Measurements from ENCODE around the gene TRRAP. TPM values are rescaled to one million over a fixed set of nuclear protein-coding genes. Genes with fewer than 3 reads are reported as not detected.

The TRRAP gene
- total and polyA plus RNA-seq, 2 of the 8 experiments (the other 6 are each of a cell fraction or from before 2014, with no cell fraction given) = 21.7 to 48.6 TPM

DNA sequence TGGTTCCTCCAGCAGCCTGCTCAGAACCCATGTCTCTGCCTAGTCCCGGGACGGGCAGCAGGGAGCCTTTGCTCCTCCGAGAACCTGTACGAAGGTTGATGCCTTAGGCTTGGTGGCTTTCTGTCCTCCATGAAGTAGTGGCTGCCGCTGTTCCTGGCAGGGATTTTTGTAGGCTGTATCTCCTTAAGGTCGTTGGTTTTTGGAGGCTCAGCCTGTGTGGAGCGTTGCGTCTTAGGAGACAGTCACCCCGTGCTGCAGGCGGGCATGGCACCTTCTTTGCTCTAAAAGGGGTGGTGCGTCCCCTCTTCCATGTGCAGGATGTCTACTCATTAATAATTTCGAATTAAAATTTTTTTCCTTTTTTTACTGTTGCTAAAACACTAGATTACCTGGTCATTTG lies 92.5 kb downstream of the TRRAP start:
- H3K23me2 ChIP-seq (ENCODE audit: low read depth, low read length) = no peaks in the 10 kb centered on the region
- H2AK5ac ChIP-seq (ENCODE audit: low read depth, low read length) = no peak overlapping the region
- 88% methylated on average over 12 of the region's 12 CpGs; no CpG with 5 or more reads in 1 of the 2 experiments for WGBS, 2 experiments (ENCODE audit: extremely low coverage in 1 of 2, insufficient coverage in 1 of 2, insufficient read length in 1 of 2, insufficient replicate concordance in 2 of 2, low coverage in 1 of 2, low lambda C conversion rate in 2 of 2, missing lambda C conversion rate in 1 of 2)
- no peaks in the 10 kb centered on the region for H3K9me3 ChIP-seq (ENCODE audit: insufficient read depth in 2 of 2, low read depth in 1 of 2, low read length in 1 of 2)
- no peak for DNase-seq (ENCODE audit: low read depth in 1 of 2, low spot score in 2 of 2)
- H3K27ac ChIP-seq (ENCODE audit: low read depth, low read length) = no peak overlapping the region
- no peak overlapping the region for H3K4me3 ChIP-seq (ENCODE audit: extremely low read depth in 1 of 4, insufficient read depth in 2 of 4, low read depth in 3 of 4, low read length in 4 of 4)
- H3K23ac ChIP-seq (ENCODE audit: insufficient read length) = no peak overlapping the region
- H4K5ac ChIP-seq (ENCODE audit: insufficient read length, low read depth, low read length) = no peak overlapping the region
- no peak overlapping the region for H2BK12ac ChIP-seq (ENCODE audit: low read depth, low read length)
- H3K14ac ChIP-seq (ENCODE audit: insufficient read length) = no peak overlapping the region
- no peaks in the 10 kb centered on the region for H3K4me1 ChIP-seq (replicated peaks in 1 of 4; ENCODE audit: control insufficient read depth in 3 of 4, insufficient read depth in 4 of 4, low read length in 3 of 4)
- H3K4ac ChIP-seq (replicated peaks; ENCODE audit: insufficient read length, low read depth, low read length) = no peak overlapping the region
- H4K91ac ChIP-seq (replicated peaks; ENCODE audit: insufficient read length, low read length) = no peak overlapping the region
- H3K36me3 ChIP-seq (ENCODE audit: control insufficient read depth in 2 of 4, insufficient read depth in 4 of 4, low read length in 3 of 4) = peaks cover 31 to 63% (median 57%) of the 10 kb centered on the region in 4 experiments
- H2AFZ ChIP-seq (ENCODE audit: low read length) = no peak overlapping the region
- no peak overlapping the region for H2BK5ac ChIP-seq (ENCODE audit: low read depth, low read length)
- H3K79me1 ChIP-seq (ENCODE audit: low read depth, low read length) = no peaks in the 10 kb centered on the region
- ChIA-PET POLR2A (ENCODE audit: partially characterized antibody) (no interaction called here), CTCF (ENCODE audit: partially characterized antibody) (no interaction called here)
- H2BK15ac ChIP-seq (ENCODE audit: low read length) = no peak overlapping the region
- H4K8ac ChIP-seq (ENCODE audit: extremely low read depth, insufficient read depth, low read length) = no peak overlapping the region
- no peak overlapping the region for H2BK20ac ChIP-seq (ENCODE audit: low read length)
- H3K18ac ChIP-seq (ENCODE audit: extremely low read depth, low read length) = no peak overlapping the region
- no peaks in the 10 kb centered on the region for H3K27me3 ChIP-seq (replicated peaks in 1 of 4; ENCODE audit: control insufficient read depth in 3 of 4, extremely low read depth in 1 of 4, insufficient read depth in 3 of 4, low read length in 3 of 4)
- no peak overlapping the region for H3K4me2 ChIP-seq (ENCODE audit: insufficient read depth in 1 of 2, low read depth in 2 of 2, low read length in 2 of 2)
- peaks cover 4 to 11% of the 10 kb centered on the region in 2 experiments for H4K20me1 ChIP-seq (replicated peaks in 1 of 2; ENCODE audit: control insufficient read depth in 1 of 2, insufficient read depth in 2 of 2, low read length in 2 of 2)
- no peak overlapping the region for H2BK120ac ChIP-seq (replicated peaks; ENCODE audit: low read depth, low read length)
- H3K9ac ChIP-seq (replicated peaks in 1 of 4; ENCODE audit: extremely low read depth in 1 of 4, low read depth in 3 of 4, low read length in 3 of 4) = no peak overlapping the region
- FAIRE-seq = no peak
- no peak overlapping the region for H3K56ac ChIP-seq (replicated peaks; ENCODE audit: insufficient read length, low read depth, low read length)
- H3K79me2 ChIP-seq (ENCODE audit: control insufficient read depth in 1 of 2, insufficient read depth in 2 of 2, low read length in 2 of 2) = no peaks in the 10 kb centered on the region
- TF ChIP-seq POLR2A (IDR thresholded peaks at IDR 0.05; ENCODE audit: control extremely low read depth in 1 of 2, low read depth in 2 of 2, low read length in 2 of 2) (no peak), EZH2 (IDR thresholded peaks at IDR 0.05; ENCODE audit: low read depth, low read length, severe bottlenecking) (no peak), HDAC6 (IDR thresholded peaks at IDR 0.05; ENCODE audit: low read depth, low read length) (no peak)

All from H1 (cell line).